OCI-LY3 (cell line): ENCODE results near the gene CLEC10A.

Source experiments
- CTCF ChIP-seq: fragments of 200-600, 300-600 bp; sonication (generic); IDR thresholded peaks from 2 replicates; pipeline ENCODE4 v1.5.1; 2014; ENCODE audit warnings: antibody characterized with exemption, low read length, low read depth
- EZH2phosphoT487 ChIP-seq: fragments of 200-600 bp; shearing (Covaris generic); IDR thresholded peaks from 2 replicates; pipeline ENCODE4 v1.6.1; 2018; ENCODE audit warnings: antibody characterized with exemption, mixed run types, low read depth

- TF ChIP-seq CTCF (no peak), EZH2phosphoT487 (no peak)
Observed at GRCh38 chr17:7077911-7078546, 2.0 kb downstream of the CLEC10A start.
